Choroid plexus epithelial cell (primary cell): Measurements from ENCODE around the gene ANP32E.
A peak's percentile ranks its signal among the peaks of the same experiment; 100 is the strongest.
"Not testable (repeated sequence)": the region's sequence is repeated elsewhere in the genome, so short reads cannot be mapped to it uniquely, and the experiment has no call there.

Experiments
- DNase-seq: peaks from one replicate; pipeline ENCODE4 v3.0.0-alpha.2; 2010; ENCODE audit warnings: low read depth
- H3K4me3 ChIP-seq: 2 replicates; pipeline ENCODE4 v1.5.1; 2011; ENCODE audit warnings: low read depth, mild to moderate bottlenecking, control low read depth, low read length, moderate library complexity
- CTCF ChIP-seq: conservative IDR thresholded peaks from 2 replicates; pipeline ENCODE4 v1.5.1; 2011; ENCODE audit warnings: low read depth, mild to moderate bottlenecking, control low read depth, inconsistent platforms, low read length, moderate library complexity

Gene ANP32E

DNA sequence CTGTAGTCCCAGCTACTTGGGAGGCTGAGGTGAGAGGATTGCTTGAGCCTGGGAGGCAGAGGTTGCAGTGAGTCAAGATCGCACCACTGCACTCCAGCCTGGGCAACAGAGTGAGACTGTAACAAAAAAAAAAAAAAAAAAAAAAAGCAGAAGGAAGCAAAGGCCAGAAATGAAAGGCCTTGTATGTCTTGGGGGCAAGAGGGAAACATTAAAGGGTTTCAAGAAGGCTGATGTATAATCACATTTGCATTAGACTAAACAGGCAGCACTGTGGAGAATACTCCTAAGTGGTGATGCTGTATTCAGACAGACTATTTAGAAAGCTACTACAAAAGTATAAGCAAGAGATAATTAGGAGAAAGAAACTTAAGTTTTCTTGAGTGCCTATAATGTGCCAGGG is 10.4 kb downstream of the ANP32E start:
- no peak overlapping the region for H3K4me3 ChIP-seq
- no peak for DNase-seq
- no peak for TF ChIP-seq CTCF

DNA sequence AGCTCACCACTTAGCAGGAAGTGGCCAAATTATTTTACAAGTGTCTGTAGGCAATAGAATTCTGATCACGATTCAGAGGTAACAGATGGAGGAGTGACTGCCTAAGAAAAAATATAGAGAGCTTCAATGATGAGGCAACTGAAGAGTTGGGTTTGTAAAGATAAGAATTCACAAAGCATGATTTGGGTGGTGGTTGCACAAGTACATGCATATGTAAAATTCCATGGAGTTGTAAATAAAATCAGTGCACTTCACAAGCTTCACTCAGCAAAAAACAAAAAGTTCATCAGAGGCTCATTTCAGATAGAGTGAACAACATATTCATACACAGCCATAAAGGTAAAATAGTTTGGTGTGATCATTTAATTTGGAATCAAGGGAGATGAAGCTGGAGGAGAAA is 10.9 kb downstream of the ANP32E start:
- no peak overlapping the region for H3K4me3 ChIP-seq
- no peak for TF ChIP-seq CTCF
- DNase-seq, result no peak

DNA sequence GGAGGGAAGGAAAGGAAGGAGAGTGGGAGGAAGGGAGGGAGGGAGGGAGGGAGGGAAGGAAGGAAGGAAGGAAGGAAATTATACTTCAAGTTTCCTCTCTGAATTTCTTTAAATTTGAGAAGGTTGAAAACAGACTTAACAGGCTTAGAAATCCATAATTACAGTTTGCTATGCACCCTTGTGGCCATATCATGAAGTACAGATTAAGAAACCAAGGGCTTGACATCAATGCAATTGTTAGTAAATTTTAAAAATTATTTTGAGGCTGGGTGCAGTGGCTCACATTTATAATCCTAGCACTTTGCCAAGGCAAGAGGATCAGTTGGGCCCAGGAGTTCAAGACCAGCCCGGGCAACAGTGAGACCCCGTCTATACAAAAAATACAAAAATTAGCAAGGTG is 14.4 kb downstream of the ANP32E start:
- DNase-seq, result peak; percentile 71
- TF ChIP-seq CTCF, result peak; percentile 56
- no peak overlapping the region for H3K4me3 ChIP-seq

- H3K4me3 ChIP-seq, DNase-seq: not testable (repeated sequence)
Observed at GRCh38 chr1:150215855-150216254, 20.1 kb downstream of the ANP32E start.

DNA sequence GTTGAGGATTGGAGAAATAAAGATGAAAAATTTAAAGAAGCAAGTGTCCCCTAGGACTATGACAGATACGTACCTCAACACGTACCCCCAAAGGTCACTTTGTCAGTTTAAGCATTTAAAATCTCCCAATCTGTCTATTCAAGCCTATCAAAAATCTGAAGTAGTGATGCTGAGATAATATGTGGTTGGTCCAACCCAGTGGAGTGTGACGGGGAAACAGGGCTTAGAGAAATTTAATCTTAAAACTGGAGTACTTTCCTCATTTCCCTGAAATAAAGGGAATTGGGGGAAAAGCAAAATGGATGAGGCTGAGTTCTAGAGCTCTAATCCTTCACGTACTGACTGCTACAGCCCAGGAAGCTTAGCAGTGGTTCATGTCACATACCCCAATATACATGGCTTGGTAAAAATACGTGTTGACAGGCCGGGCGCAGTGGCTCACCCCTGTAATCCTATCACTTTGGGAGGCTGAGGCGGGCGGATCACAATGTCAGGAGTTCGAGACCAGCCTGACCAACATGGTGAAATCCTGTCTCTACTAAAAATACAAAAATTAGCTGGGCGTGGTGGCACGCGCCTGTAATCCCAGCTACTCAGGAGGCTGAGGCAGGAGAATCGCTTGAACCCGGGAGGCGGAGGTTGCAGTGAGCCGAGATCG is 21.7 kb downstream of the ANP32E start:
- peak overlapping the region; percentile 56 for H3K4me3 ChIP-seq
- DNase-seq, result not testable (repeated sequence)

DNA sequence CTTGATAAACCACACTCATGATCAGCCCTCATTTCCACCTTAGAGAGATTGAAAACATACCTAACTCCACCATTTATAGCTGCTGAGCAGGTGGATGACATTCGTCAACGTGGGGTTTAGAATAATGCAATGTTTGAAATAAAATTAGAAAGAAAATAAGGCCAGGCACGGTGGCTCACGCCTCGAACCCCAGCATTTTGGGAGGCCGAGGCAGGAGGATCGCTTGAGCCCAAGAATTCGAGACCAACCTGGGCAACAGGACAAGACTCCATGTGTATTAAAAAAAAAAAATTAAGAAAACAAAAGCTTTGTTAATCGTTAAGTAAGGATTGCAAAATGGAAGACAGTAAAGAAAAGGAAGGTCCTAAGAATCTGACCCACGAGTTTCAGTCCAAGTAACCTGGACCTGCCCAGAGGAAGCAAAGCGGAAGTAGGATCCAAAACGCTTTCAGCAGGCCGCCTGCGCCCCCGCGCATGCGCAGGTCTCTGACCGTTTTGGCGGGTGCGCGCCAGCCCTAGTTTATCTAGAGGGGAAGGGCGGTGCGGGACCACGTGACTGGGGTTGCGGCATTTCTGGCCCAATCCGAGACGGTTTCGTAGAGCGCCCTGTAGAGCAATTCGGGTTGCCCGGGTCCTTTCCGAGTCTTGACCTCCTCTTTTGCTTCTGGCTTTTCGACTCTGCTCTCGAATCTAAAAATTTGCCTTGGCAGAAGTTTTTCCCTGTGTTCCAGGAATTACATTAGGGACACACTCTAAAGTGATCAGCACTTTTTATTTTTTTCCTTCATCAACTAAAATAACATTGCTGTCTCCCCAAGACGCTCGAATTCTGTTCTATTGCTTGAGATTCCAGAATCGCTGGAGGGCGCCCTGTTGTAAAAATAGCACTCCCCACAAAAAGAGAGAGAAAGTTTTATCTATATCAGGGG is 22.5 kb downstream of the ANP32E start:
- peak; percentile 49 for TF ChIP-seq CTCF
- DNase-seq, result peak; percentile 95
- peak overlapping the region; percentile 56 for H3K4me3 ChIP-seq

DNA sequence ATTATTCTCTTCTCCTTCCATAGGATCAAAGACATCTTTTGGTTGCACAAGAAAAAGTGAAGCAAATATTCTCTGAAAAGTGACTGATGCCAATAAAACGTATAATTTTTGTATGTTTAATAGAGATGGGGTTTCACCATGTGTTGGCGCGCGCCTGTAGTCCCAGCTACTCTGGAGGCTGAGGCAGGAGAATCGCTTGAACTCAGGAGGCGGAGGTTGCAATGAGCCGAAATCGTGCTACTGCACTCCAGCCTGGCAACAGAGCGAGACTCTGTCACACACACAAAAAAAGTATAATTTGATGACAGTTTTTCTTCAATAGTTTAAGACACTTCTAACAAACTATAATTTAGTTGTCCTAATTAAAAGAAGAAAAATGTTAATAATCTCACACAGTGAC is 23.8 kb downstream of the ANP32E start:
- no peak for TF ChIP-seq CTCF
- no peak overlapping the region for H3K4me3 ChIP-seq
- no peak for DNase-seq

DNA sequence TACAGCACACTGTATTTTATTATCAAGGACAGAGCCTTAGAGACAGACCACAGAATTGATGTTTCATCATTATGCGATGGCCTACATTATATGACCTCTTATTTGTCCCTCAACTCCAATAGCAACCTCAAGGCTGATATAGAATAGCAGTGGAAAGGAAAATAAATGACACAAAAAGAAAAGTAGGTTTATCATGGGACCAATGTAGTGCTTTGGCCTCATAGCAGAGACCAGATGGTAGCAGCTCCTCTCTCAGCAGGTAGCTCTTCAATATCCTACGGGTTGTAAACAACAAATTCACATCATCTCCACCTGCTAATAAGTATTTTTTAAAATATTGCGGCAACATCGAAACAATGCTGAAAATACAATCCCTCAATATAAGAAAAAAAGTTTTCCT is 25.2 kb downstream of the ANP32E start:
- H3K4me3 ChIP-seq, result no peak overlapping the region
- no peak for TF ChIP-seq CTCF
- DNase-seq, result no peak
